H1 (cell line): ENCODE results near the gene ZNF92. TPM values are rescaled to one million over a fixed set of nuclear protein-coding genes. Genes with fewer than 3 reads are reported as not detected.

Experiments
- CTCF ChIA-PET: fragments of 300-600 bp; sonication (Branson Sonifier 250); formaldehyde crosslinking; loops from one replicate; lab custom pipeline; 2021; ENCODE audit not compliant: partially characterized antibody; lab: Charles Lee
- POLR2A ChIA-PET: fragments of 300-600 bp; sonication (Branson Sonifier 250); formaldehyde crosslinking; loops from one replicate; lab custom pipeline; 2021; ENCODE audit warnings: inconsistent platforms; ENCODE audit not compliant: partially characterized antibody; lab: Charles Lee
- DNase-seq, 2 experiments: peaks; one replicate each; pipeline versions ENCODE4 v3.0.0 to v3.0.0-alpha.2; 2010 to 2022; ENCODE audit warnings: low spot score in 2 of 2, low read depth in 1 of 2, mixed read lengths in 1 of 2
- FAIRE-seq: peaks from 2 replicates; lab custom pipeline; 2011; peaks lifted over from hg19 to GRCh38; lab: Jason Lieb, UNC
- H2AFZ ChIP-seq: 2 replicates; pipeline ENCODE4 v1.8.1; 2012; ENCODE audit warnings: low read length, inconsistent platforms
- H2AK5ac ChIP-seq: 2 replicates; pipeline ENCODE4 v1.6.1; 2013; ENCODE audit warnings: low read depth, low read length
- H2BK120ac ChIP-seq: replicated peaks from 2 replicates; pipeline ENCODE3; 2013; ENCODE audit warnings: low read depth, low read length, inconsistent platforms
- H2BK12ac ChIP-seq: 2 replicates; pipeline ENCODE4 v1.6.1; 2013; ENCODE audit warnings: low read depth, low read length
- H2BK15ac ChIP-seq: 2 replicates; pipeline ENCODE4 v1.6.1; 2013; ENCODE audit warnings: low read length
- H2BK20ac ChIP-seq: 2 replicates; pipeline ENCODE4 v1.6.1; 2013; ENCODE audit warnings: low read length
- H2BK5ac ChIP-seq: 2 replicates; pipeline ENCODE4 v1.6.1; 2013; ENCODE audit warnings: low read depth, low read length
- H3K14ac ChIP-seq: 2 replicates; pipeline ENCODE4 v1.6.1; 2013; ENCODE audit warnings: inconsistent platforms; ENCODE audit not compliant: insufficient read length
- H3K18ac ChIP-seq: 2 replicates; pipeline ENCODE4 v1.6.1; 2013; ENCODE audit warnings: low read length; ENCODE audit errors: extremely low read depth
- H3K23ac ChIP-seq: 2 replicates; pipeline ENCODE4 v1.6.1; 2013; ENCODE audit warnings: inconsistent platforms; ENCODE audit not compliant: insufficient read length
- H3K23me2 ChIP-seq: 2 replicates; pipeline ENCODE4 v1.6.1; 2013; ENCODE audit warnings: low read depth, low read length
- H3K27ac ChIP-seq: 2 replicates; pipeline ENCODE4 v1.6.1; 2011; ENCODE audit warnings: low read depth, low read length, inconsistent platforms
- H3K27me3 ChIP-seq, 4 experiments: replicated peaks in 1 of 4; 1 replicate in 1 of 4; 2 replicates in 3 of 4; pipeline versions ENCODE4 v1.6.1 to v1.8.1; 2011 to 2013; ENCODE audit warnings: low read length in 3 of 4, mild to moderate bottlenecking in 3 of 4, inconsistent platforms in 2 of 4, mixed read lengths in 2 of 4, moderate library complexity in 1 of 4; ENCODE audit not compliant: control insufficient read depth in 3 of 4, insufficient read depth in 3 of 4; ENCODE audit errors: extremely low read depth in 1 of 4
- H3K36me3 ChIP-seq, 4 experiments: 2 replicates each; pipeline versions ENCODE4 v1.6.1 to v1.8.1; 2011 to 2013; ENCODE audit warnings: mild to moderate bottlenecking in 4 of 4, low read length in 3 of 4, moderate library complexity in 2 of 4, control low read depth in 1 of 4, inconsistent platforms in 1 of 4; ENCODE audit not compliant: insufficient read depth in 4 of 4, control insufficient read depth in 2 of 4
- H3K4ac ChIP-seq: replicated peaks from 2 replicates; pipeline ENCODE3; 2013; ENCODE audit warnings: low read length, low read depth, mixed read lengths, inconsistent platforms; ENCODE audit not compliant: insufficient read length
- H3K4me1 ChIP-seq, 4 experiments: replicated peaks in 1 of 4; 1 replicate in 1 of 4; 2 replicates in 3 of 4; pipeline versions ENCODE4 v1.6.1 to v1.8.1; 2011 to 2013; ENCODE audit warnings: low read length in 3 of 4, inconsistent platforms in 2 of 4, mixed read lengths in 1 of 4; ENCODE audit not compliant: insufficient read depth in 4 of 4, control insufficient read depth in 3 of 4
- H3K4me2 ChIP-seq, 2 experiments: 2 replicates each; pipeline versions ENCODE4 v1.6.1 to v1.8.1; 2011 to 2013; ENCODE audit warnings: low read depth in 2 of 2, low read length in 2 of 2, control low read depth in 1 of 2, inconsistent platforms in 1 of 2, mild to moderate bottlenecking in 1 of 2; ENCODE audit not compliant: insufficient read depth in 1 of 2
- H3K4me3 ChIP-seq, 4 experiments: fragments of 200-600, 300-600 bp in 1 of 4; sonication (generic), shearing (Covaris generic), sonication (Bioruptor Twin) in 1 of 4; 2 replicates each; pipeline versions ENCODE4 v1.5.1 to v1.8.1; 2011 to 2016; ENCODE audit warnings: low read length in 4 of 4, low read depth in 3 of 4, control low read depth in 2 of 4, inconsistent platforms in 2 of 4, mild to moderate bottlenecking in 2 of 4, mixed read lengths in 1 of 4, moderate library complexity in 1 of 4; ENCODE audit not compliant: insufficient read depth in 2 of 4; ENCODE audit errors: extremely low read depth in 1 of 4
- H3K56ac ChIP-seq: replicated peaks from 2 replicates; pipeline ENCODE3; 2013; ENCODE audit warnings: low read depth, mild to moderate bottlenecking, mixed read lengths, low read length, inconsistent platforms; ENCODE audit not compliant: insufficient read length
- H3K79me1 ChIP-seq: 2 replicates; pipeline ENCODE4 v1.6.1; 2013; ENCODE audit warnings: low read depth, low read length, control low read depth
- H3K79me2 ChIP-seq, 2 experiments: 2 replicates each; pipeline versions ENCODE4 v1.6.1 to v1.8.1; 2012 to 2013; ENCODE audit warnings: low read length in 2 of 2, mild to moderate bottlenecking in 2 of 2, inconsistent platforms in 1 of 2; ENCODE audit not compliant: insufficient read depth in 2 of 2, control insufficient read depth in 1 of 2
- H3K9ac ChIP-seq, 4 experiments: replicated peaks in 1 of 4; 1 replicate in 1 of 4; 2 replicates in 3 of 4; pipeline versions ENCODE4 v1.6.1 to v1.8.1; 2011 to 2013; ENCODE audit warnings: low read depth in 3 of 4, low read length in 3 of 4, control low read depth in 2 of 4, mild to moderate bottlenecking in 2 of 4, moderate library complexity in 2 of 4, inconsistent platforms in 1 of 4; ENCODE audit errors: extremely low read depth in 1 of 4
- H3K9me3 ChIP-seq, 2 experiments: 2 replicates each; pipeline versions ENCODE4 v1.6.1 to v1.8.1; 2012 to 2013; ENCODE audit warnings: mild to moderate bottlenecking in 2 of 2, moderate library complexity in 2 of 2, control low read depth in 1 of 2, inconsistent platforms in 1 of 2, low read depth in 1 of 2, low read length in 1 of 2, mixed read lengths in 1 of 2; ENCODE audit not compliant: insufficient read depth in 2 of 2
- H4K20me1 ChIP-seq, 2 experiments: replicated peaks in 1 of 2; 2 replicates each; pipeline versions ENCODE3 to v1.8.1; 2011 to 2013; ENCODE audit warnings: inconsistent platforms in 2 of 2, low read length in 2 of 2, mild to moderate bottlenecking in 1 of 2; ENCODE audit not compliant: insufficient read depth in 2 of 2, control insufficient read depth in 1 of 2
- H4K5ac ChIP-seq: 2 replicates; pipeline ENCODE4 v1.6.1; 2013; ENCODE audit warnings: low read length, low read depth, mixed read lengths, inconsistent platforms; ENCODE audit not compliant: insufficient read length
- H4K8ac ChIP-seq: 2 replicates; pipeline ENCODE4 v1.8.0; 2013; ENCODE audit warnings: mild to moderate bottlenecking, moderate library complexity, low read length, inconsistent platforms; ENCODE audit not compliant: insufficient read depth; ENCODE audit errors: extremely low read depth
- H4K91ac ChIP-seq: replicated peaks from 2 replicates; pipeline ENCODE3; 2013; ENCODE audit warnings: low read length, mixed read lengths, inconsistent platforms; ENCODE audit not compliant: insufficient read length
- ASH2L ChIP-seq: fragments of 200-600, 300-600 bp; sonication (generic); IDR thresholded peaks from one replicate; pipeline ENCODE4 v1.7.1; 2017; ENCODE audit warnings: low read length
- ATF2 ChIP-seq: IDR thresholded peaks from 2 replicates; pipeline ENCODE4 v1.6.1; 2012; ENCODE audit warnings: low read length, inconsistent platforms
- EGR1 ChIP-seq: IDR thresholded peaks from 2 replicates; pipeline ENCODE4 v1.6.1; 2011; ENCODE audit warnings: low read depth, low read length, borderline replicate concordance
- EP300 ChIP-seq, 2 experiments: IDR thresholded peaks; 1 replicate in 1 of 2; 2 replicates in 1 of 2; pipeline ENCODE4 v1.6.1; 2011 to 2012; ENCODE audit warnings: low read depth in 2 of 2, low read length in 2 of 2, mild to moderate bottlenecking in 2 of 2, borderline replicate concordance in 1 of 2, inconsistent platforms in 1 of 2, moderate library complexity in 1 of 2
- GABPA ChIP-seq: IDR thresholded peaks from 2 replicates; pipeline ENCODE4 v1.6.1; 2011; ENCODE audit warnings: mild to moderate bottlenecking, low read length, moderate library complexity, borderline replicate concordance; ENCODE audit not compliant: insufficient read depth
- HDAC2 ChIP-seq, 2 experiments: fragments of 300-600 bp in 1 of 2; sonication (generic) in 1 of 2; IDR thresholded peaks; 2 replicates each; pipeline ENCODE4 v1.6.1; 2011 to 2012; ENCODE audit warnings: low read depth in 2 of 2, low read length in 2 of 2, mild to moderate bottlenecking in 2 of 2, moderate library complexity in 2 of 2, borderline replicate concordance in 1 of 2, inconsistent platforms in 1 of 2
- HDAC6 ChIP-seq: IDR thresholded peaks from one replicate; pipeline ENCODE4 v1.7.1; 2012; ENCODE audit warnings: low read depth, mild to moderate bottlenecking, inconsistent platforms, low read length, moderate library complexity
- JUND ChIP-seq: IDR thresholded peaks from 2 replicates; pipeline ENCODE4 v1.6.1; 2011; ENCODE audit warnings: mild to moderate bottlenecking, improper control_type of control experiment, low read length
- KDM5A ChIP-seq: fragments of 200-600 bp; IDR thresholded peaks from 2 replicates; pipeline ENCODE4 v1.7.1; 2012; ENCODE audit warnings: mild to moderate bottlenecking, low read length, inconsistent platforms, mixed read lengths
- RNF2 ChIP-seq: fragments of 200-900, 300-1000 bp; sonication (generic); IDR thresholded peaks from 2 replicates; pipeline ENCODE4 v1.7.1; 2016; ENCODE audit warnings: borderline replicate concordance, low read depth, mild to moderate bottlenecking, antibody characterized with exemption, low read length; ENCODE audit not compliant: poor library complexity, severe bottlenecking; ENCODE audit errors: missing control alignments
- TEAD4 ChIP-seq: IDR thresholded peaks from 2 replicates; pipeline ENCODE4 v1.6.1; 2012; ENCODE audit warnings: low read depth, low read length, inconsistent platforms, mixed read lengths
- YY1 ChIP-seq: IDR thresholded peaks from 2 replicates; pipeline ENCODE4 v1.6.1; 2011; ENCODE audit warnings: low read depth, mild to moderate bottlenecking, low read length
- WGBS, 2 experiments: shearing (Covaris generic) in 1 of 2; methylation state at CpG; one replicate each; pipeline versions ENCODE4 v1.1.6 to v1.1.7; 2013 to 2015; ENCODE audit warnings: low lambda C conversion rate in 2 of 2, mixed read lengths in 2 of 2, inconsistent platforms in 1 of 2, low coverage in 1 of 2, missing lambda C conversion rate in 1 of 2; ENCODE audit not compliant: insufficient replicate concordance in 2 of 2, insufficient coverage in 1 of 2, insufficient read length in 1 of 2; ENCODE audit errors: extremely low coverage in 1 of 2, missing lambda C conversion rate in 1 of 2; 5-methylcytosine and 5-hydroxymethylcytosine counted together
- polyA plus RNA-seq, 7 experiments: library from polyadenylated mRNA; depleted of rRNA in 3 of 7; stranded (reverse) in 5 of 7; unstranded in 2 of 7; fragments of >200 nt in 5 of 7; fragments of 200-250 nt in 2 of 7; gene quantifications; 1 replicate in 5 of 7; 2 replicates in 1 of 7; 4 replicates in 1 of 7; pipeline versions ENCODE4 v1.2.1 to v1.2.3, GENCODE V29; 2011 to 2013; ENCODE audit warnings: missing spikeins in 2 of 7, mixed read lengths in 2 of 7
- total RNA-seq: library from RNA; stranded (reverse); fragmentation: NEBNext Ultra II Directional; extraction: Animal tissue kit (Norgen Biotek cat#: 25700); gene quantifications from 2 replicates; pipeline ENCODE4 v1.2.1, GENCODE V29; 2021

Gene ZNF92
- total and polyA plus RNA-seq, 2 of the 8 experiments (the other 6 are each of a cell fraction or from before 2014, with no cell fraction given) = 2.8 to 39.8 TPM

GRCh38 chr7:65338346-65338745 lies 35.3 kb upstream of the ZNF92 start:
- Histone ChIP-seq H3K23me2 (no peaks in the 10 kb centered on the region), H3K18ac (no peak overlapping the region), H3K9ac (no peak overlapping the region), H3K14ac (no peak overlapping the region), H3K27ac (no peak overlapping the region), H3K56ac (no peak overlapping the region), H3K36me3 (no peaks in the 10 kb centered on the region), H4K91ac (no peak overlapping the region), H4K8ac (no peak overlapping the region), H2BK20ac (no peak overlapping the region), H3K23ac (no peak overlapping the region), H3K4me1 (no peaks in the 10 kb centered on the region), H2BK5ac (no peak overlapping the region), H3K4ac (no peak overlapping the region), H3K79me1 (no peaks in the 10 kb centered on the region), H3K27me3 (no peaks in the 10 kb centered on the region), H2BK15ac (no peak overlapping the region), H2BK12ac (no peak overlapping the region), H2AFZ (no peak overlapping the region), H4K5ac (no peak overlapping the region), H3K9me3 (no peaks in the 10 kb centered on the region), H2AK5ac (no peak overlapping the region), H2BK120ac (no peak overlapping the region), H3K4me3 (no peak overlapping the region), H3K79me2 (no peaks in the 10 kb centered on the region), H3K4me2 (no peak overlapping the region), H4K20me1 (no peaks in the 10 kb centered on the region)
- TF ChIP-seq EP300 (IDR thresholded peaks at IDR 0.05; ENCODE audit: borderline replicate concordance in 1 of 2, low read depth in 2 of 2, low read length in 2 of 2) (no peak), TEAD4 (no peak), ASH2L (no peak), JUND (no peak), KDM5A (no peak), YY1 (no peak), RNF2 (no peak), HDAC6 (no peak), GABPA (no peak), ATF2 (no peak), HDAC2 (IDR thresholded peaks at IDR 0.05; ENCODE audit: borderline replicate concordance in 1 of 2, low read depth in 2 of 2, low read length in 2 of 2) (no peak), EGR1 (no peak)
- 98% methylated on average over 2 of the region's 2 CpGs; no CpG with 5 or more reads in 1 of the 2 experiments for WGBS, 2 experiments
- POLR2A ChIA-PET = no interaction called here
- CTCF ChIA-PET = no interaction called here
- DNase-seq (no peak), FAIRE-seq (no peak)
